ENCODE measurements around the gene HBE1. TPM values are rescaled to one million over a fixed set of nuclear protein-coding genes. Genes with fewer than 3 reads are reported as not detected.

The HBE1 gene
- total and polyA plus RNA-seq, 9 of the 15 experiments (the other 6 are each of a cell fraction or from before 2014, with no cell fraction given): 612 to 10,250 (median 2,181) TPM

- TF ChIP-seq RFX5 (IDR thresholded peaks at IDR 0.05; ENCODE audit: low read depth, low read length): no peak
- TF ChIP-seq HDAC1 (IDR thresholded peaks at IDR 0.05): peak in 1 of 2 experiments; percentile 30; a peak in 1 of 4 replicates
- TF ChIP-seq MTF1 (CRISPR knock-in tag; IDR thresholded peaks at IDR 0.05; ENCODE audit: borderline replicate concordance): no peak
- TF ChIP-seq SMARCA5 (IDR thresholded peaks at IDR 0.05): peak; percentile 63; the same call in 1 of the 2 replicates
- no peak for TF ChIP-seq POLR2G (IDR thresholded peaks at IDR 0.05; ENCODE audit: low read depth, low read length)
- peak in 1 of 2 experiments; percentile 15; a peak in 3 of 4 replicates for TF ChIP-seq KDM1A (IDR thresholded peaks at IDR 0.05)
- TF ChIP-seq POLR2H (tag; IDR thresholded peaks at IDR 0.05; ENCODE audit: low read depth): no peak
- TF ChIP-seq RAD21 (CRISPR knock-in tag; conservative IDR thresholded peaks at IDR 0.05 in 1 of 2, IDR thresholded peaks at IDR 0.05 in 1 of 2): peak; percentile 23 to 39; a peak in 3 of 4 replicates
- TF ChIP-seq FOXA3 (CRISPR knock-in tag; conservative IDR thresholded peaks at IDR 0.05 in 1 of 2, IDR thresholded peaks at IDR 0.05 in 1 of 2): no peak
- no peak for TF ChIP-seq MEF2A (IDR thresholded peaks at IDR 0.05; ENCODE audit: control insufficient read depth, low read depth, low read length)
- TF ChIP-seq, protein P1, sequence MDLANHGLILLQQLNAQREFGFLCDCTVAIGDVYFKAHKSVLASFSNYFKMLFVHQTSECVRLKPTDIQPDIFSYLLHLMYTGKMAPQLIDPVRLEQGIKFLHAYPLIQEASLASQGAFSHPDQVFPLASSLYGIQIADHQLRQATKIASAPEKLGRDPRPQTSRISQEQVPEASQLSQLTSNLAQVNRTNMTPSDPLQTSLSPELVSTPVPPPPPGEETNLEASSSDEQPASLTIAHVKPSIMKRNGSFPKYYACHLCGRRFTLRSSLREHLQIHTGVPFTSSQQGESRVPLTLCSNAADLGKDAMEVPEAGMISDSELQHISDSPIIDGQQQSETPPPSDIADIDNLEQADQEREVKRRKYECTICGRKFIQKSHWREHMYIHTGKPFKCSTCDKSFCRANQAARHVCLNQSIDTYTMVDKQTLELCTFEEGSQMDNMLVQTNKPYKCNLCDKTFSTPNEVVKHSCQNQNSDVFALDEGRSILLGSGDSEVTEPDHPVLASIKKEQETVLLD (IDR thresholded peaks at IDR 0.05): peak; percentile 60
- TF ChIP-seq CTCF (IDR thresholded peaks at IDR 0.05 in 2 of 3, conservative IDR thresholded peaks at IDR 0.05 in 1 of 3; ENCODE audit: insufficient read depth in 2 of 3, low read depth in 1 of 3, low read length in 3 of 3): peak in 1 of 3 experiments; percentile 10; a peak in 1 of 6 replicates
- TF ChIP-seq, protein P2, sequence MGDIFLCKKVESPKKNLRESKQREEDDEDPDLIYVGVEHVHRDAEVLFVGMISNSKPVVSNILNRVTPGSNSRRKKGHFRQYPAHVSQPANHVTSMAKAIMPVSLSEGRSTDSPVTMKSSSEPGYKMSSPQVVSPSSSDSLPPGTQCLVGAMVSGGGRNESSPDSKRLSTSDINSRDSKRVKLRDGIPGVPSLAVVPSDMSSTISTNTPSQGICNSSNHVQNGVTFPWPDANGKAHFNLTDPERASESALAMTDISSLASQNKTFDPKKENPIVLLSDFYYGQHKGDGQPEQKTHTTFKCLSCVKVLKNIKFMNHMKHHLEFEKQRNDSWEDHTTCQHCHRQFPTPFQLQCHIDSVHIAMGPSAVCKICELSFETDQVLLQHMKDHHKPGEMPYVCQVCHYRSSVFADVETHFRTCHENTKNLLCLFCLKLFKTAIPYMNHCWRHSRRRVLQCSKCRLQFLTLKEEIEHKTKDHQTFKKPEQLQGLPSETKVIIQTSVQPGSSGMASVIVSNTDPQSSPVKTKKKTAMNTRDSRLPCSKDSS (IDR thresholded peaks at IDR 0.05; ENCODE audit: low read depth, partially characterized antibody): no peak
- peak; percentile 12; the same call in 1 of the 2 replicates for TF ChIP-seq MTA3 (IDR thresholded peaks at IDR 0.05; ENCODE audit: borderline replicate concordance)
- TF ChIP-seq ZNF384 (IDR thresholded peaks at IDR 0.05; ENCODE audit: low read depth, low read length): 0 out of 2 replicates have a peak, but pooled peaks have one; percentile 35
- TF ChIP-seq STAG1 (CRISPR knock-in tag; IDR thresholded peaks at IDR 0.05; ENCODE audit: borderline replicate concordance): no peak
These were observed 19.3 kb upstream of the HBE1 start (continued) for GRCh38 chr11:5288906-5289550.

All from K562 (cell line).